Activated T-cell treated with anti-CD3 and anti-CD28 coated beads, Interleukin-2, amount 50 U/mL, for 48 hours (primary cell): Measurements from ENCODE around the gene CDH2.

ENCODE experiments used
- DNase-seq, 2 experiments: peaks; one replicate each; pipeline ENCODE4 v3.0.0-alpha.2; 2020

Gene CDH2

DNA sequence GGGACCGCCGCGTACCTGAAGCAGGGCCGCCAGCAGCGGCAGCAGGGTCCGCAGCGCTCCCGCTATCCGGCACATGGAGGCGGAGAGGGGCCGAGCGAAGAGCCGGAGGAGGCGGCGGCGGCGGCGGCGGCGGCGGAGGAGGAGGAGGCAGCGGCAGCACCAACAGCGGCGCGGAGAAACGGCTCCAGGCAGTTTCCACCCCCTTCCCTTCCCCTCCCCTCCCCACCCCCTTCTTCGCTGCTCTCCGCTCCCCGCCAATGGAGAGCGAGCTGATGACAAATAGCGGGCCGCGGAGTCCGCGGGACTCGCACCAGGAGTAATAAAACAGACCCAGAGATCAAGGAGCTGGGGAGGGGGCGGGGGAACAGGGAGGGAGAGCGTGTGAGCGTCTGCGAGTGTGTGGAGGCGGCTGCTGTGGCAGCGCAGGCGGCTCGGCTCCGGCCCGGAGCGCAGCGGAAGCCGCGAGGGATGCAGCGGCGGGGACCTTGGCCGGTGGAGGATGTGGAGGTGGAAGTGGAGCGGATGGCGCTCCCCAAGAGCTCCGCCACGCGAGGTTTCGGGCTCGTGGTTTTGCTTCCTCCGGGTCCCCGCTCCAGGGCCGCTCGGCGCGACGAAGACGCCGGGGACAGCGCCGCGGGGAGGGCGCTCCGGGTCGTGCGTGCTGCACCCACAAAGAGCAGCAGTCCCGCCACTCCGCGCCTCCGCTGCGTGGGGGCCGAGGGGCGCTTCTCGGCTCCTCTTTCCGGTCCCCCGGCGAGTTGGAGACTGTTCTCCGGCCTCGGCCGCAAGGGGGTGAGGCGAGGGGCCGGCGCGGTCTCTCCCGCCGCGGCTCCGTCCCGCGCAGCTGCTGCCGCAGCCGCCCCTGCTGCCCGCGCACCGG lies at the start of gene CDH2:
TSS of gene CDH2 (minus strand) at position 183 of the 880 bp plus-strand sequence. CDS start at position 75, 108 bp downstream.
- peak; percentile 32 to 42 for DNase-seq

DNA sequence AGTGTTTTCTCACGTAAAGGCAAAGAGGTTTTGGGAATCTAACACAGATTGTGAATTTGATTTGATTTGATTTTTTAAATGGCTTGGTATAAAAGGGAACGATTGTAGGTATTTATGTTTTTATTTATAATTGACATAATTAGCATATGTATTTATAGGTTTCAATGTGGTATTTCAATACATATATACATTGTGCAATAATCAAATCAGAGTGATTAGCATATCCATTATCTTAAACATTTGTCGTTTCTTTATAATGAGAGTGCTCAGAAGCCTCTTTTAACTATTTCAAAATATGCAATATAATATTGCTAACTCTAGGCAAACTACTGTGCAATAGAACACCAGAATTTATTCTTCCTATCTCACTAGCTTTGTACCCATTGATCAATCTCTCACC lies 35.1 kb upstream of the CDH2 start:
- no peak for DNase-seq

DNA sequence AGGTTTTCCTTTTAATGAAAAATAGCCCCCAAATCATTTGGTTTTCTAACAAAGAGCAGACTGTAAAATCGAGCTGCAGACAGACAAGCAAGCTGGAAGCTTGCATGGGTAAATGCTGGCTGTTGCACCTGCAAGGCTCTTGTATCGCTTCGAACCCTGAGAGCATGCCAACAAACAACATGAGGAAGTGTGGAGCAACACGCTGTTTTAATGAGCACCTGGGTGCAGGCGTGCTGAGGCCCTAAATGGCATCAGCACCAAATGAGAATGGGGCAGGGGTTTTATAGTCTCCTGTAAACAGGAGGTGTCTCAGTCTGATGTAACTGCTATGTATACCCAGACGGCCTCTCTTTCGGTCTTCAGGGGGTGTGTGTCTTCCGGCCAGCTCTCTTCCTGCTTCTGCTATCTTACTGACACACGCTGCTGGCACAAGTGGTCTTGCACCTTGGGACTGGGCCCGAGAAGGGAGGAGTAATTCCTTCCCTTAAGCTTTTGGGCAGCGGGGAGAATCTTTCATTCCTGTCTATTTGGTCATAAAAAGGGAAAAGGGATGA lies 31.9 kb upstream of the CDH2 start:
- DNase-seq: no peak

DNA sequence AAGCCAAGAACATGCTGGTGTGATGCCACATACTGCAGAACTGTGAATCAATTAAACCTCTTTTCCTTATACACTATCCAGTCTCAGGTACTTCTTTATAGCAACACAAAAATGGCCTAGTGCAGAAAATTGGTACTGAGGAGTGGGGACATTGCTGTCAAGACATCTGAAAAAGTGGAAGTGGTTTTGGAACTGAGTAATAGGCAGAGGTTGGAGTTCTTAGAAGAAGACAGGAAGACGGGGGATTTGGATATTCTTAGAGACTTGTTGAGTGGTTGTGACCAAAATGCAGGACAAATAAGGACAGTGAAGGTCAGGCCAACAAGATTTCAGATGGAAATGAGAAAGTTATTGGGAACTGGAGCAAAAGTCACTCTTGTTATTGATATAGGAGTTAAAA lies 31.3 kb upstream of the CDH2 start:
- no peak for DNase-seq

DNA sequence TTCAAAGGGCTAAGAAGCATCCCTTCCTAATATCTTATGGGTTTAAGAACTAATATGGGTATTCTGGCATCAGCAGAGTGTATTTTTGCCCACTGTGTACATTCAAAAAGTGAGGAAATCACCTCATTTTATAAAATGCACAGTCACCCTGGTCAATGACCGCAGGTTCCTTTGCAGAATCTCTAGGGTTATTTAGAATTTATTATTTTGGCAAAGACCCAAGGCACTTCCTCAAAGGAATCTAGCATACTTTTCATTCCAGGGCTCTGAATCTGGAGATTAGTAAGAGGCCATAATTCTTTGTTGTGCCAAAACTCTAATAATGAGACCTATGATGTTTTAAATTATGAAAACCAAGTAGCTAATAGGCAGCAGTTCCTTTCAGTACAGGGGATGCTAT lies 27.2 kb upstream of the CDH2 start:
- DNase-seq: no peak

DNA sequence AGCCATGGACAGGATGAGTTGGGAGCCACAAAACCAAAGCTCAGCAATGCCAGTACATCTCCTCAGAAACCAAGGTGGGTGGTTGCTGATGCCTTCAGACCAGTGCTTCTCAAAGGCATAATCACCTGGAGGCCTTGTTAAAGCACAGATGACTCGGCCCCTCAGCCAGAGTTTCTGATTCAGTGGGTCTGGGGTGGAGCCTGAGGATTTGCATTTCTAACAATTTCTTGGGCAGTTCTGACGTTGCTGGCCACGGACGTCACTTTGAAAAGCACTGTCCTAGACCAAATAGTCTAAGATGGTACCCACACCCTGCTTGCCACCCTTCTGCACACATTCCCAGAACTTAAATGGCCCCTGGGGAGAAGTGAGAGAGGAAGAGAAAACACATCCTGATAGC lies 24.1 kb upstream of the CDH2 start:
- no peak for DNase-seq

DNA sequence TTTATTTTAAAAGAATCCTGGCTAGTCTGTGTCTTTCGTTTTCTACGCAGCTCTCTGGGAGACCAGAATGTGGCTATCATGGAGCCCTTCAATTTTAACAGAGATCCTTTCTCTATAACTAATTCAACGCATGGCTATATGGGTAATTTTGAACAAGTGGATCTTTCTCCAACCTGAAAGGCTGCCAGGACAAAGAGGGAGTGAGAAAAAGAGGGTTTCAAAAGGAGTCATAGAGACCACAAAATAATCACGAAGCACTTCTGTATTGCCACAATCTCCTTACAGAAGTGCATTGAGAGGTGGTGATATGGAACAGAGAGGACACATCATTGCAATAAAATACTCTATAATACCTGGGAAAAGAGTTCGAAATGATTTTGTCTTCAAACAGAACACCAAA lies 21.7 kb upstream of the CDH2 start:
- no peak for DNase-seq

DNA sequence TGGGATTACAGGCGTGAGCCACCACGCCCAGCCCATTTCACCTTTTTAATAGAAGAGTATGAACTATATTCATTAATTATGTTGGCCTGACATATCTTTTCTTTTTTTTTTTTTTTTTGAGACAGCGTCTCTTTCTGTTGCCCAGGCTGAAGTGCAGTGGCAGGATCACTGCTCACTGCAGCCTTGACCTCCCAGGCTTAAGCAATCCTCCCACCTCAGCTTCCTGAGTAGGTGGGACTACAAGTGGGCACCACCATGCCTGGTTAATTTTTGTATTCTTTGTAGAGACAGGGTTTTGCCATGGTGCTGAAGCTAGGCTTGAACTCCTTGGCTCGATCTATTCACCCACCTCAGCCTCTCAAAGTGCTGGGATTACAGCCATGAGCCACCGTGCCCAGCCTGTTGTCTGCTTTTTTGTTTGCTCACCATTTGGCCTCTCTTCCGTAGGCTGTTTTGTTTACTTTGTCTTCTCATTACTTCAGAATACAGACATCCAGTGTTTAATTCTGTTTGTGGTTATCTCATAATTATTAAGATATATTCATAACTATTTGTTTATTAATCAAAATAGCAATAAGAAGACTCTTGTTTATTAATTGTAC lies 16.3 kb upstream of the CDH2 start:
- no peak for DNase-seq

DNA sequence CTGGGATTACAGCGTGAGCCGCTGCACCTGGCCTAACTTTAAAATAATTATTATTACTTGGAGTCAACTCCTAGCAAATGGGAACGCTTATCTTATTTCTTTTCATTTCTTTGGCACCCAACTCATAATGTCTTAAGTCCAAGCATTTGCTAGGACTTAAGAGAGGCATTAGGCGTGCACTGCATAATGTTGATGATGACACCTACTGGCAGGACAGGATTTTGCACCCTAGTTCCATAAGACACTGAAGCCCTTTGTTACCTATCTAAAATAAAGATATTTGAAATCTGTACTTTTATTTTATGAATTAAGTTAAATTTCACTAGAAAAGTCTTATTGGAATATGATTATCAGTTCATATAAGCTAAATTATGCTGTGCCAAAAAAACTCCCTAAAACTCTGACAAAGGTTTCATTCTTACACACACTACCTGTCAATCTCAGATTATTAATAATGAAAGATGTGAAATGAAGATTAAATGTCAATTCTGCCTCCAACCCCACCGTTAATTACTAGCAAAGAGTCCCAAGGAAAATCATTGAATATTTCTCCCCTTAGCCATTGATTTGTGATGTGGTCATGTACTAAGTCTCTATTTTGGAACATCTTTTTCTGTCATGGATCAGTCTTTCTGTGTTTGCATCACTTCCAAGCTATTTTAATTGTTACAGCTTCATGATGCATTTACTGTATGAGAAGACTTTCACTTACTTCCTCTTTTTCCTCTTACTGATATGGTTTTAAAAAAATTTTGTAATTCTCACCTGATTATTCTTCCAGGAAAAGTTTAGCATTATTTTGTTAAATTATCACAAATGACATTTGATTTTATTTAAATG lies 12.7 kb upstream of the CDH2 start:
- peak in 1 of 2 experiments; percentile 26 for DNase-seq

DNA sequence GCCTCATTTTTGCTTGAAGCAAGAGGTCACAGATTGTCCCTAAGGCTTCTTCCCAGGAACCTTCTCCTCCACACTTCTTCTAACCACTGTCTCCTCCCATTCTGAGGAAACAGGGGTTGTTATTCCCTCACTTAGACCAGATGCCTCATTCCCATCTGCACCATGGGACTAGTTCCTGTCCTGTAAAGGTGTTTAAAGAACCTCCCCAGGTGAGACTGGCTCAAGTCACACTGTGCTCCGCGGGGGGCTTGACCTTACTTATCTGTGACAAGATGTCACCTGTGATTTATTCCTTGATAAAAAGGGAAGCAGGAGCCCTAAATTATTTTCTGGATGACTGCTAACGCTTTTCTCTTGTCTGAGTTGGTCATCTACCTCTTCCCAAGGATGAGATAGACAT lies 8.2 kb upstream of the CDH2 start:
- DNase-seq: no peak

DNA sequence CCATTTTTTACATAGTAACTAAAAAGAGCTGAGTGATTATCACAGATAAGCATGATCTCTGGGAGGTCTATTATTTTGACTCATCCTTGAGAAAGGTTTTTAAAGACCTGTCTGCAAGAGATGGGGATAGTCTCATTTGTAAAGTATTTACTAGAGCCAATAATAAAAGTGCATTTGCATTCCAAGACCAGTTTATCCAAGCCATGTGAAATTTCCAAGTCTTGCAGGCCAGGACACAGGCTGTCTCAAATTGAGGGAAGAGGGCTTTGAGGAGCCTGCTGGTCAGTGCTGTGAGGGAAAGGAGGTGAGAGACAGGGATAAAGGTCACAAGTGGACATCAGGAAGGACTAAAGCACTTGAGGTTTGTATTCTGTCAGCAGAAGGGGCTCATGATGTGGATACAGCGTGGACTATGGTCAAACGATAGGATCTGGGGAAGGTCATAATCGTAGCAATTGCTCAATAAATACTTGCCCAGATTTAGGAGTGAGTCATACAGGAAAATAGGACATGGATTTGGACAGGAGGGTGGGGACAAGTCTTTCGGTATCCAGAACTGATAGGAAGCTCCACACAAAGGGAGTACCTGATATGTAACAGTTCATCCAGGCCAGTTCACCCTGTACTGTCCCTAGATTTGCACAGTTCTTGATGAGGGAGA lies 6.6 kb upstream of the CDH2 start:
- no peak for DNase-seq

DNA sequence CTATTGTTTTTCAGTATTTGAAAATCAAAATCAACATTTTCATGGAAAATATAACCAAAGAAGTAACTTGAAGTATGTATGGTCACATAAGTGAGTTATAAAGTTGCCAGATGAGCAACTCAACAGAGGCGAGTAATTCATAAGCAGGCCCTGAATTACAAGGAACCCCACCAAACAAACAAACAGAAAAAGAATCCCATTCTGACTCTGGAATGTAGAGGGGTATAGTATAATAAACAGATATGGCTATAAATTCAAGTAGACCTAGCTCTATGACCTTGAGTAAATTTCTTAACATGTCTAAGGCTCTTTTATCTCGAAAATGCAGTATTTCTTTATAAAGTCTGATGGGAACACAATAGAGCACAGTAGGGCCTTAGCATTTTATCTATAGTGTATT lies 4.7 kb upstream of the CDH2 start:
- no peak for DNase-seq

DNA sequence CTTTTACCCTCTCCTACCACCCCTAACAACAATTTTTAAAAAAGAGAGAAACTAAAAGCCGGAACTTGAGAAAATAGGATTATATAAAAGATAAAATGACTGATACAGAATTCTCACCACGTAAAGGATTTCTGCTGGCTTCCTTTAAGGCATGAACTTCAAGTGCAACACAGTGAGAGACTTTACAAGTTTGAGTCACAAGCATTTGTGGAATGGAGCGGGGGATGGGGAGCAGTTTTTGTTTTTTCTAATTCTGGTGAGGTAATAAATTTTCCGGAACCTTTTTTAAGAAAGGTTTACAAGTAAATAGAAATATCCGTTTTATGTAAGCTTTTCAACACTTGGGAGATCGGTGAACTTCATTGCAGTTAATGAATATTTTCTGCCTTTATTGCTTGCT lies 1.8 kb upstream of the CDH2 start:
- DNase-seq: no peak

DNA sequence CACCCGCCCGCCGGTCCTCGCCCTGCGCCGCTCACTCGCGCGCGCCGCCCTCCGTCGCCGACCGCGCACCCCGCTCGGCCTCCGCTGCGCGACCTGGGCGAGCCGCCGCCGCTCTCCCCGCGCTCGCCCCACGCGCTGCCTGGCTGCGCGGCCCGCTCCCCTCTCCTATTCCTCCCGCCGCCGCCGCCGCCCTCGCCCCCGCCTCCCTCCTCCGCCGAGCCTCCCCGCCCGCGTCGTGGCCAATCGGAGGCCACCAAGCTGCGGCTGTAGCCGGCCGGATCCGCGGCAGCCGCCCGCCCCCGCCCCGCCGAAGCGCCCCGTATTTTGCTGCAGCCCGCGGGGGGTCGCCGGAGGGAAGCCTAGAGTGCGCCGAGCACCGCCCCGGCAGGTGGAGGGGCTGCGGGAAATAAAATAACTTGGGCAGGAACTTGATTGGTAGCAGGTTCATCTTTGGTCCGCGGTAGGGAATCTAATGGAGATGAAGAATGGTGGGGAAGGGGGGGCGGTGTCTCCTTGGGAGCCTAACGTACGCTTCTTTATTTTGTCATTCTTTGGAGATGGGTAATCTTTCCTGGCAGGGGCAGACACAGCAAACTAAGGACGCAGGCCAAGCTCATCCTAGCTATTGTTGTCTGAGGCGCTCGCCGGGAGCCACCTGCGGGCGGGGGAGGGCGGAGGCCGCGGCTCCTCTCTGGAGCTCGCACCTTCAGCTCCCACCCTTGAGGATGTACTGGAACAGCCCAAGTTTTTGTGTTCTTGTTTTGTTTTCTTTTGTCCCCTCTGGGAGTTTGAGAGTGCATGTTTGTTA lies 1.1 kb upstream of the CDH2 start:
- DNase-seq: peak in 1 of 2 experiments; percentile 22

DNA sequence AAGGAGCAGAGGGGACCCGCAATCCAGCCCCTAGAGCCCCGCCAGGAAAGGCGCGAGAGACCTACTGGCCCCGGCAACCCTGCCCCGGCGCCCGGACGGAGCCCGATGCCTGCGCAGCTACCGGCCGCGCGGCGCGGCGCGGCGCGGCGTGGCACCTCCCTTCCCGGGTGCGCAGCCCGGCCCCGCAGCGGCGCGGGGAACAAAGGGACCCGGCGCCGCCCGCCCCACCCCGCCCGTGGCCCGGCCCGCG lies 307 bp downstream of the CDH2 start:
- DNase-seq: no peak

DNA sequence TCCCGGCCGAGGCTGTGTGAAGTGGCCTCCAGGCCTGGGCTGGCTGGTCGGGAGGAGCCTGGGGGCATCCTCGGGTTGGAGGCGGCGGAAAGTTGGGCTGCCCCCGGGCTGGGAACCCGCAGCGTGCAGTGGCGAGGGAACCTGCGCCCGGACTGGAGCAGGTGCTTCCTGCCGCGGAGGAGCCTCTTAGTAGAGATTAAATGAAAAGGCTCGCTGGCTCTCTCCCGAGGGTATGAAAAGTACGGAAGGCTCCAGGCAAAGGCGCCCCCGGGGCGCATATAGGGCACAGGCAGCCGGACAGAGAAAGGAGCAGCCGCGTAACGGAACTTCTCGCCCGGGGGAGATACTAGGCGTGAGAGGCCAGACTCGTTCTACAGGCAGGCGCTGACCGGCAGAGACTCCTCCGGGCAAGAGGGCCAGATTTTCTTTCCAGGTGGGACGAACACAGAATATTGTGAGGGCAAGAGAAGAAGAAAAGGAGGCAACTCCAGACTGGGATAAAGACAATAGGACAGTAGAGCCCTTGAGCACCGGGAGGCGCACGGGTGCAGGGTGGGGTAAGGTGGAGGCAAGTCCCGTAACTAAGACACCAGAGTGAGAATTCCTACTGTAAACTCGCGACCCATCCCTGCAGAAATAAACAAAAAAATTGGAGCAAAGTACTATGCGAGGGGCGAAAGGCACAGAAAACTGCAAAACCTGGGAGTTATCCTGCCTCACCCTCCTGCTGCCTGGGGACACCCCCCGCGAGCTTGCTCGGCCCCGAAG lies 816 bp downstream of the CDH2 start:
- peak; percentile 18 to 19 for DNase-seq

DNA sequence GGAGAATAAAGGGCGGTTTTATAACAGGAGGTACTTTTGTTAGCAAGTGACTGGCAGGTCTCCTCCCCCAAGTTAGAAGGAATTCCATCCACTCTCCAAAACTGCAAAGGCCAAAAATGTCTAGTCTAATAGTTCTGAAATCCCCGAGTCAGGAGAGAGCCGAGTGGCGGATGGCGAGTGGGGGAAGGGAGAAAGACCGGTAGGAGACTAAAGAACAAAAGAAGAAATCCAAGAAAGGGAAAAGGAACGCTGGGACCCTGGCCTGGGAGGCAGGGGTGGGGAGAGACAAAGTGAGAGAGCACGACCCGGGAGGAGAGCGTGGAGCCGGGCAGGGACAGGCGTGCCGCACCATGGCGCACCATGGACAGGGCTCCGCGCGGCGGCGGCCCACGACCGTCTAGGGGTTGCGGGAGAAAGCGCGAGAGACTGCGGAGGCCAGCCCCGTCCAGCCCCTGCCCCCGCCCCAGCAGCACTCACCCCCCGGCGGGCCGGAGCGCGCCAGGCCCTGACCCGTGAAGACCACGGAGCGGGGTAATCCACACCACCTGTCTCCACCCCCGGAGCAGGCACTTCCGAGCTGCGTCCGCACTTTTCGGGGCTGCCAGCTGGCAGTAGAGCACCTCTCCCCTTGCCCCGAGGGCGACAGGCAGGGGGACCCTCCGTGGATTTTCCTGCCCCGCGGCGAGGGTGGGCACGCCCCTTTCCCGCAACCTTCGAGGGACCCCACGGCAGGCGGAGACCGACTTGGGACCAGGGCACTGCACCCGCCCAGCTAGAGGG lies 1.6 kb downstream of the CDH2 start:
- DNase-seq: peak in 1 of 2 experiments; percentile 15

DNA sequence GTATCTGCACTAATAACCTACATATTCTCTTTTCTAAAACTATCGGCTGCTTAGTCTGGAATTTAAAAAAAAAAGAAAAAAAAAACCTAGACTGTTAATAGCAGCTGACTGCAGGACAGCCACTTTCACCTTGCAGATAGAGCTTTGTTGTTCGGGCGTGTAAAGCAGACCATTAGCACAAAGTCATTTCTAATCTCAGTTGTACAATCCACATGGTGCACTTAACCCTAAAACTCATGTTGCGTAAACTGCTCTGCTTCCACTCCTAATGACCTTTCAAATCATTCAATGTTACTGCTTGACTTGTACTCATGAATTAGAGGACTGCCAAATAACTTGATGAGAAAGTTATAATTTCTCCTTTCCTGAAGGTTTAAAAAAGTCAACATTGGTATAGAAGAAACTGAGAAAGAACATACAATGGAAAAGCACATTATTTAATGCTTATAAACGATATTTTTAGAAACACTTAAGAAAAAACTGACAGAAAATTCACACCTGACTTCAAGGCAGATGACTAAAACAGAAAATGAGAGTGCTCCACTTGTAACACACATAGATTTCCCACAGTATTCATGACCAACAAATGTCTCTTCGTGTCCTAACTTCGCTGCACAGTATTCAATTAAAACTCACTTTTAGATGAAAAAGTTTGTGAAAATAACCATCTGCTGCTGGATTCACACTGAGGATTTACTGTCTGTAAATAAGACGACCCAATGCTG lies 2.6 kb downstream of the CDH2 start:
- no peak for DNase-seq

DNA sequence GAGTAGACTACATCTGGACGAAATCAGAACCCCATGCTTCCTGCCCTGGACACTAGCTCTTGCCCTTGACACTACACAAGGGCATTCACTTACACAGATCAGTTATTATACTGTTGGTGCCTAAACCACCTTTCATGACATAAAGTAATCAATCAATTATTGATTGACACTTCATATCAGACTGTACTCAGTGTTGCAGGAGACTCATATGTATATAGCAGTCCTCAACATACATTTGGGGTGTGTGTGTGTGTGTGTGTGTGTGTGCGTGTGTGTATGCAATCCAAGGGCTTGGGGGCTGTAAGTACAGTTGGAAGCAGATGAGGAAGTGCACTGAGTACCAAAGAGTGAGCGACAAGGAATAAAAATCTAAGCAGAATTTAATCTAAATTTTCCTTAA lies 5.1 kb downstream of the CDH2 start:
- DNase-seq: no peak

DNA sequence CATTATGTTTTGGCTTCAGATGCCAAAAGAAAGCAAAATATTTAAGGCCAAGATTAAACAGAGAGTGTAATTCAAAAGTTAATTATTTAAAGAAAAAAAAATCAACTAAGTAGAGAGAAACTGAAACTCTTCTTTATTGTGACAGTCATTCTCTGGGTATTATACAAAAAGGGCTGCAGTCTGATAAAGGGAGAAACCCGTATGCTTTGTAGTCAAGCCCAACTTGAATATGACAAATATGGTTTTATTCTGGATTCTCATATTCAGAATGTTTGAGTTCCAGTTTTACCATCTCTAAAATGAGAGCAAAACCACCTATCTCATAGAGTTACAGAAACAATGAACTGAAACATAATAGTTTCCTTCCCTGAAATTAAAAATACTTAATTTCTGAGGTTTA lies 8.2 kb downstream of the CDH2 start:
- DNase-seq: no peak
